KMS-11 (cell line): ENCODE measurements around the gene CARD10.

Experiments used
- H2AFZ ChIP-seq: fragments of 200-600 bp; sonication (generic); 2 replicates; pipeline ENCODE4 v1.6.1; 2016; ENCODE audit warnings: antibody characterized with exemption, mixed run types, low read depth
- H3K27ac ChIP-seq: fragments of 200-600 bp; sonication (generic); 2 replicates; pipeline ENCODE4 v1.6.1; 2016; ENCODE audit warnings: mild to moderate bottlenecking, mixed run types
- H3K27me3 ChIP-seq: fragments of 200-600 bp; sonication (generic); 2 replicates; pipeline ENCODE4 v1.6.1; 2017; ENCODE audit warnings: mild to moderate bottlenecking, low read depth, mixed run types, moderate library complexity; ENCODE audit not compliant: insufficient read depth
- H3K36me3 ChIP-seq: fragments of 200-600 bp; sonication (generic); 2 replicates; pipeline ENCODE4 v1.6.1; 2017; ENCODE audit warnings: mild to moderate bottlenecking, mixed run types; ENCODE audit not compliant: insufficient read depth
- H3K4me1 ChIP-seq: fragments of 200-600 bp; sonication (generic); 2 replicates; pipeline ENCODE4 v1.6.1; 2016; ENCODE audit warnings: mild to moderate bottlenecking, low read depth, mixed run types; ENCODE audit not compliant: poor library complexity, severe bottlenecking
- H3K4me2 ChIP-seq: fragments of 200-600 bp; sonication (generic); 2 replicates; pipeline ENCODE4 v1.7.0; 2016; ENCODE audit warnings: mild to moderate bottlenecking, mixed run types
- H3K4me3 ChIP-seq: fragments of 200-600 bp; sonication (generic); IDR thresholded peaks from 2 replicates; pipeline ENCODE4 v1.6.1; 2017; ENCODE audit warnings: low read depth, low read length, mixed read lengths; ENCODE audit not compliant: insufficient read depth
- H3K79me2 ChIP-seq: fragments of 200-600 bp; sonication (generic); 2 replicates; pipeline ENCODE4 v1.6.1; 2016; ENCODE audit warnings: low read depth, mixed run types; ENCODE audit not compliant: insufficient read depth
- H3K9ac ChIP-seq: fragments of 200-600 bp; sonication (generic); 2 replicates; pipeline ENCODE4 v1.6.1; 2016; ENCODE audit warnings: mild to moderate bottlenecking, mixed run types
- H4K20me1 ChIP-seq: fragments of 200-600 bp; sonication (generic); 2 replicates; pipeline ENCODE4 v1.6.1; 2016; ENCODE audit warnings: mild to moderate bottlenecking, mixed run types; ENCODE audit not compliant: insufficient read depth
- CTCF ChIP-seq: fragments of 200-600 bp; sonication (generic); conservative IDR thresholded peaks from 2 replicates; pipeline ENCODE4 v1.6.1; 2017; ENCODE audit warnings: low read depth, mild to moderate bottlenecking, antibody characterized with exemption, low read length, moderate library complexity, mixed read lengths

CARD10 gene

DNA sequence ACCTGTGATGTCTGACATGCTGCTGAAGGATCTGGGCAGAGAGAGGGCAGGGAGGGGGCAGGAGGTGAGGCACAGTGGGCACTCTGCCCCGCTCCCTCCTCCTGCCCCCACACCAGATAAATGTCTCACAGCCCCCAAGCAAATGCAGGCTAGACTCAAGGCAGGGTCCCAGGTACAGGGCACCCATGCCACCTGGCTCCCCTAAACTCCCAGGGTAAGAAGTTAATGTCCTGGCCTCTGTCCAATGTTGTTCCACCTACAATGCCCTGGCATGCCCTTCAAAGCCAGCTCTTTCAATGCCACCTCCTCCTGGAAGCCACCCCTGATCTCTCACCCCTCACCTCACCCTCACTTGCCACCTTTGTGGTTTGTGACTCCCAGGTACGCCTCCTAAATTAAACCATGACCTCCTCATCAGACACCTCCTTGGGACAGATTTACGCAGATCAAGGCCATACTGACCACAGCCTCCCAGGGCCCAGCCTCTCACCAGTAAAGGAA lies 16.0 kb downstream of the CARD10 start:
- no peak for TF ChIP-seq CTCF
- H3K27me3 ChIP-seq, result peaks cover 6% of the 10 kb centered on the region; the same call in 1 of the 2 replicates
- no peaks in the 10 kb centered on the region for H4K20me1 ChIP-seq
- H3K27ac ChIP-seq, result no peak overlapping the region
- H3K4me1 ChIP-seq, result peaks cover 14% of the 10 kb centered on the region
- no peak overlapping the region for H2AFZ ChIP-seq
- H3K4me3 ChIP-seq, result no peak overlapping the region
- no peak overlapping the region for H3K9ac ChIP-seq
- H3K79me2 ChIP-seq, result no peaks in the 10 kb centered on the region
- H3K4me2 ChIP-seq, result no peak overlapping the region
- H3K36me3 ChIP-seq, result no peaks in the 10 kb centered on the region

- no peaks in the 10 kb centered on the region for H4K20me1 ChIP-seq
- H3K9ac ChIP-seq, result no peak overlapping the region
- no peaks in the 10 kb centered on the region for H3K36me3 ChIP-seq
- no peak overlapping the region for H3K4me2 ChIP-seq
- H3K27ac ChIP-seq, result no peak overlapping the region
- peaks cover 6% of the 10 kb centered on the region; the same call in 1 of the 2 replicates for H3K27me3 ChIP-seq
- H3K4me1 ChIP-seq, result peaks cover 19% of the 10 kb centered on the region
- TF ChIP-seq CTCF, result no peak
- H3K79me2 ChIP-seq, result no peaks in the 10 kb centered on the region
- no peak overlapping the region for H3K4me3 ChIP-seq
- no peak overlapping the region for H2AFZ ChIP-seq
These were observed 16.7 kb downstream of the CARD10 start for GRCh38 chr22:37502342-37503182.

DNA sequence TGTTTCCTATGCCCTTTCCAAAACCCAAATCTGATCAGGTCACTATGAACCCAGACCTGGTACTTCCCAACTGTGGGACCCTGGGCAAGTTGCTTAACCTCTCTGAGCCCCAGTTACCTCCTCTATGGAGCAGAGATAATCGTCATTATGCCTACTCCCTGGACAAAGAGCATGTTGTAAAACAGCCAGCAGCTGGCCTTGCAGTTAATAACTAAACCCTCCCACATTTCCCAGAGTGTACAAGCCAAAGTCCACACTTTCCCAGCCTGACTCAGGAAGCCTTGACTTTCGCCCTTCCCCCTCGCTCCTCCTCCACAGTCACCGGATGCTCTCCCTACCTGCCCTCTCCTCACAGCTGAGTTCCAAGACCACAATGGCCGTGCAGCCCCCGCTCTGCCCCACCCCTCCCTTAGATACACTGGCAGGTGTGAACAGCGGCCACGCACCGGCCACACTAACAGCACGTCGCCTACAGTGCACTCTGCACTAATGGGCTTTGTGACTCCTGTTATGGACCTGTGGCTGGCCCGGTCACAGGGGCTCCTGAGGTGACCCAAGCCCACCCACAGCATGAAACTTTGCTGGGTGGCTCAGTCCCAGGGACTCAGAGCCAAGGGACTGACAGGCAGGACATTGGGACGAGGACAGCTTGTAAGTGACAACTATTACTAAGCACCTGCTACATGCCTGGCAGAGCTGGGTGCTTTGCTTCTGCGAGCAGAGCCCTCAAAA lies 17.4 kb downstream of the CARD10 start:
- no peak overlapping the region for H3K4me2 ChIP-seq
- no peak overlapping the region for H3K9ac ChIP-seq
- H3K4me3 ChIP-seq, result no peak overlapping the region
- no peaks in the 10 kb centered on the region for H3K79me2 ChIP-seq
- H4K20me1 ChIP-seq, result no peaks in the 10 kb centered on the region
- no peak overlapping the region for H2AFZ ChIP-seq
- TF ChIP-seq CTCF, result no peak
- H3K27me3 ChIP-seq, result peaks cover 6% of the 10 kb centered on the region; the same call in 1 of the 2 replicates
- H3K36me3 ChIP-seq, result no peaks in the 10 kb centered on the region
- no peak overlapping the region for H3K27ac ChIP-seq
- peaks cover 19% of the 10 kb centered on the region for H3K4me1 ChIP-seq

DNA sequence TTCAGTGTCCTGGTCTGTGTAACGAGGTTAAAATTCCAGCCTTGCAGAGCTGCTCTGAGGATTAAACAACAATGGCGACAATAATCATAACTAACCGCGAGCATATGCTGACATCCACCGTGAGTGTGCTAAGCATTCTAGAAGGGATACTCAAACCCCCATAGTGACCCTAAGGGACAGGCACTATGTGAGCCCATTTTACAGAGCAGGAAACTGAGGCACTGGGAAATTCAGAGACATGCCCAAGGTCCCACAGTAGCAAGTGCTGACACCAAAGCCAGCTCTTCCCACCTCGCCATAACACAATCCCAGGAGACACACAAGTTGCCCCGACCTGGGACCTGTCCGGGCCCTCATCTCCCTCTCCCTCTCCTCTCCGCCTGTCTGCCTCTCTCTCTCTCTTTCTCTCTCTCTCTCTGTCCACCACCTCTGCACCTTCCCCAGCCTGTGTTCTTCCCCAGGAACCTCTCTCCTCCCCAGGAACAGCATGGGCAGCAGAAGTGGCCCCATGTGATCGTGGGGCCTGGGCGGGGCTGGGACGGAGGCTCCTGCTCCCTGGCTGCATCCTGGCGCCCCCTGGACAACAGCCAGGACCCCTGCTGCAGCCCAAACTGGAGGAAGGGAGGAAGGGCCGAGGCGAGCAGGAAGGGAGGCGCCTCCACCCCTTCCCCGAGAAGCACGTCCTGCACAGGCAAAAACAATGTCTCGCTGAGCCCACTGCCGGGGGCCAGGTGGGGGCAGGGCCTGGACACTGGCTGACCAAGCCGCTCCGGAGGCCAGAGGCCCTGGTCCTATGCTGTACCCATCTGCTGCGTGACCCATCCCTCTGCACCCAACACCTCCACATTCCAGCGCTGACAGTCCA lies 18.2 kb downstream of the CARD10 start:
- Histone ChIP-seq H3K4me3 (no peak overlapping the region), H3K27me3 (peaks cover 11% of the 10 kb centered on the region; the same call in 1 of the 2 replicates), H3K36me3 (no peaks in the 10 kb centered on the region), H3K4me2 (no peak overlapping the region), H3K9ac (no peak overlapping the region), H3K27ac (no peak overlapping the region), H4K20me1 (no peaks in the 10 kb centered on the region), H2AFZ (no peak overlapping the region), H3K79me2 (no peaks in the 10 kb centered on the region), H3K4me1 (peaks cover 19% of the 10 kb centered on the region)
- no peak for TF ChIP-seq CTCF
